Breast epithelium (tissue), 3 donors: ENCODE data around the gene MINAR1.

Experiments used
- CTCF ChIP-seq, 3 donors: fragments of 450-650 bp; IDR thresholded peaks; one replicate each; pipeline ENCODE4 v1.5.1; 2016 to 2017; ENCODE audit warnings: antibody characterized with exemption in 3 of 3, mild to moderate bottlenecking in 3 of 3, moderate library complexity in 3 of 3
- POLR2A ChIP-seq: fragments of 450-650 bp; IDR thresholded peaks from one replicate; pipeline ENCODE4 v1.6.1; 2016; ENCODE audit warnings: antibody characterized with exemption, mild to moderate bottlenecking, moderate library complexity
- POLR2AphosphoS5 ChIP-seq, 3 donors: sonication (generic); formaldehyde crosslinking; IDR thresholded peaks; one replicate each; pipeline ENCODE4 v1.6.1; 2017; ENCODE audit warnings: antibody characterized with exemption in 3 of 3

- TF ChIP-seq CTCF (IDR thresholded peaks at IDR 0.05): no peak
- TF ChIP-seq POLR2A: no peak
- no peak for TF ChIP-seq POLR2AphosphoS5 (IDR thresholded peaks at IDR 0.05)
Measured at GRCh38 chr15:79410237-79410636, 21.9 kb upstream of the MINAR1 start.
